Measurements from ENCODE around the gene RFNG. TPM values are rescaled to one million over a fixed set of nuclear protein-coding genes. Genes with fewer than 3 reads are reported as not detected.

RFNG gene
- polyA plus RNA-seq, 2 of the 4 experiments (the other 2 are of a cell fraction) = 8.4 to 25.7 TPM

DNA sequence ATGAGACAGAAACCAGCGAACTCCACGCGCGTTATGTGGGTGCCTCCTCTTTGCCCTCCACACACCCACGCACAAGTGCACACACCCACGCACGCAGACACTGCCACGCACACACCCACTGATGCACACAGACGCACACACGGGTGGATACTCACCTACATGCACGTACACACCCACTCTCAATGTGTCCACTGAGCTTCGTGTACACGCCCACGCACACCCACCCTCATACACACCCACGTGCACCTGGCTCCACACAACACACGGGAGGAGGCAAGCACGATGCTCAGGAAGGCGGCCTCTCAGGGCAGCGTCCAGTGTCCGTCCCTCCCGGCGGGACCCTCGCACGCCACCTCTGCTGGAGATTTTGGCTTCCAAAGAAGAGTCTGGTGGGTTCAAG lies 4.2 kb downstream of the RFNG start:
- POLR2A ChIA-PET = no interaction called here
- CTCF ChIA-PET = interaction anchor here (0.8 to 4.1 kb wide), 6 partner anchors 9 to 88 kb away, joined by 3 to 31 read pairs (median 5); partner anchors contain the start of gene DCXR
- Histone ChIP-seq H3K4me1 (peaks cover 7% of the 10 kb centered on the region; the same call in 1 of the 3 replicates), H3K4me2 (no peak overlapping the region), H3K4me3 (no peak overlapping the region), H3K27ac (no peak overlapping the region), H3K9me3 (no peaks in the 10 kb centered on the region)
- TF ChIP-seq RAD21 (conservative IDR thresholded peaks at IDR 0.05 in 1 of 2, IDR thresholded peaks at IDR 0.05 in 1 of 2) = no peak
- no peak for TF ChIP-seq JUN (IDR thresholded peaks at IDR 0.05)
- no peak for TF ChIP-seq SREBF2 (IDR thresholded peaks at IDR 0.05)
- no peak for TF ChIP-seq KDM1A (IDR thresholded peaks at IDR 0.05; ENCODE audit: low read depth)
- no peak for TF ChIP-seq NR3C1 (IDR thresholded peaks at IDR 0.05)
- no peak for TF ChIP-seq CBX8 (IDR thresholded peaks at IDR 0.05)
- no peak for TF ChIP-seq CEBPB (IDR thresholded peaks at IDR 0.05)
- TF ChIP-seq, protein P1, sequence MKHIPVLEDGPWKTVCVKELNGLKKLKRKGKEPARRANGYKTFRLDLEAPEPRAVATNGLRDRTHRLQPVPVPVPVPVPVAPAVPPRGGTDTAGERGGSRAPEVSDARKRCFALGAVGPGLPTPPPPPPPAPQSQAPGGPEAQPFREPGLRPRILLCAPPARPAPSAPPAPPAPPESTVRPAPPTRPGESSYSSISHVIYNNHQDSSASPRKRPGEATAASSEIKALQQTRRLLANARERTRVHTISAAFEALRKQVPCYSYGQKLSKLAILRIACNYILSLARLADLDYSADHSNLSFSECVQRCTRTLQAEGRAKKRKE (CRISPR knock-in tag; IDR thresholded peaks at IDR 0.05; ENCODE audit: low read depth) = no peak
- no peak for TF ChIP-seq ZC3H11A (IDR thresholded peaks at IDR 0.05)
- no peak for TF ChIP-seq EHF (CRISPR knock-in tag; IDR thresholded peaks at IDR 0.05)
- no peak for TF ChIP-seq ESRRA (IDR thresholded peaks at IDR 0.05; ENCODE audit: borderline replicate concordance, low read length)
- TF ChIP-seq, protein P2, sequence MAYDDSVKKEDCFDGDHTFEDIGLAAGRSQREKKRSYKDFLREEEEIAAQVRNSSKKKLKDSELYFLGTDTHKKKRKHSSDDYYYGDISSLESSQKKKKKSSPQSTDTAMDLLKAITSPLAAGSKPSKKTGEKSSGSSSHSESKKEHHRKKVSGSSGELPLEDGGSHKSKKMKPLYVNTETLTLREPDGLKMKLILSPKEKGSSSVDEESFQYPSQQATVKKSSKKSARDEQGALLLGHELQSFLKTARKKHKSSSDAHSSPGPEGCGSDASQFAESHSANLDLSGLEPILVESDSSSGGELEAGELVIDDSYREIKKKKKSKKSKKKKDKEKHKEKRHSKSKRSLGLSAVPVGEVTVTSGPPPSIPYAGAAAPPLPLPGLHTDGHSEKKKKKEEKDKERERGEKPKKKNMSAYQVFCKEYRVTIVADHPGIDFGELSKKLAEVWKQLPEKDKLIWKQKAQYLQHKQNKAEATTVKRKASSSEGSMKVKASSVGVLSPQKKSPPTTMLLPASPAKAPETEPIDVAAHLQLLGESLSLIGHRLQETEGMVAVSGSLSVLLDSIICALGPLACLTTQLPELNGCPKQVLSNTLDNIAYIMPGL (CRISPR knock-in tag; IDR thresholded peaks at IDR 0.05; ENCODE audit: borderline replicate concordance) = no peak
- TF ChIP-seq KDM5A (IDR thresholded peaks at IDR 0.05) = no peak
- TF ChIP-seq FOSB (CRISPR knock-in tag; IDR thresholded peaks at IDR 0.05) = no peak
- FAIRE-seq (no peak), DNase-seq (ENCODE audit: low read depth in 1 of 2, low spot score in 1 of 2) (no peak), ATAC-seq (no peak)
- WGBS (ENCODE audit: missing lambda C conversion rate) = 90% methylated on average over 24 of the region's 24 CpGs

DNA sequence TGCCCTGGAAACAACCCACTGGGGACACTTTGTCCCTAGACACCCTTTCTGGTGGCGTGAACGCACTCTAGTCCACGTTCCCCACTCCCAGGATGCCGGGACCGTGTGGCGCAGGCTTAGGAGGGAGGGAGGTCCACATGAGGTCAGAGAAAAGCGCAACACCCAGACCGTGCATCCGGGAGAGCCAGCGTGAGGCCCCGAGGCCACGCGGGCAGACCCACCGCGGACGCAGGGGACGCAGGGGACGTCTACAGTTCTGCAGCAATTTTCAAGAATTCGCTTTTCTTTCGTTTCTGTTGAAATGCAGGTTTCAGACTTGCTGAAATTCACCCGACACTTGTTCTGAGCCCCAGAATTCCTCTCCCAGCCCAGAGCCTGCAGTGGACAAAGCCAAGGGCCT lies 4.7 kb downstream of the RFNG start:
- FAIRE-seq (no peak), ATAC-seq (no peak), DNase-seq (ENCODE audit: low read depth in 1 of 2, low spot score in 1 of 2) (no peak)
- CTCF ChIA-PET = interaction anchor here (1.2 to 5.2 kb wide), 3 partner anchors 9 to 87 kb away, joined by 4 to 32 read pairs (median 6); partner anchors contain the start of genes DCXR and RAC3
- Histone ChIP-seq H3K27ac (no peak overlapping the region), H3K4me3 (no peak overlapping the region), H3K9me3 (no peaks in the 10 kb centered on the region), H3K4me2 (no peak overlapping the region), H3K4me1 (peaks cover 7% of the 10 kb centered on the region; the same call in 1 of the 3 replicates)
- 92% methylated on average over 21 of the region's 21 CpGs for WGBS (ENCODE audit: missing lambda C conversion rate)
- POLR2A ChIA-PET = no interaction called here
- TF ChIP-seq CHD2 (IDR thresholded peaks at IDR 0.05; ENCODE audit: low read length, partially characterized antibody) = no peak
- no peak for TF ChIP-seq FOSL2 (IDR thresholded peaks at IDR 0.05)
- TF ChIP-seq FOSL2 (CRISPR knock-in tag; IDR thresholded peaks at IDR 0.05) = no peak

DNA sequence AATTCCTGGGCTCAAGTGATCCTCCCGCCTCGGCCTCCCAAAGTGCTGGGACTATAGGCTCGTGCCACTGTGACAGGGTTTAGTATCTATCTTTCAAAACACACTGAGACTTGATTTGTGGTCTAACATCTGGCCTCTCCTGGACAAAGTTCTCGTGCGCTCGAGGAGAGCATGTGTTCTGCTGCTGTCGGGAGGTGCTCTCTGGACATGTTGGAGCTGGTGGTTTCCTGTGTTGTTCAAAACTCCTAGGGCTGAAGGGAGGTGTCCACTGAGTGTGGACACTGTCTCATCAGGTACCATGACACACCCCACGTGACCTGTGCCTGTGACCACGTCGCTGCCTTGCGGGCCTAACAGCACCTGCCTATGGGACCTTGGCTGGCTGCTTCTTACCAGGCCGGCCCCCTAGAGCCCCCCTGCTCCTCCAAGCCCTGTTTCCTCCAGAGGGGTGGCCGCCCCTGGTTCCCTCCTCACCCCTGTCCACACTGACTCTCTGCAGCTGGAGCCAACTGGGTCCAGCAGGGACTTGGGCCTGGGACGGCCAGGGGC lies 5.6 kb downstream of the RFNG start:
- Histone ChIP-seq H3K4me1 (peaks cover 7% of the 10 kb centered on the region; the same call in 1 of the 3 replicates), H3K4me2 (no peak overlapping the region), H3K9me3 (no peaks in the 10 kb centered on the region), H3K27ac (no peak overlapping the region), H3K4me3 (no peak overlapping the region)
- ChIA-PET CTCF (interaction anchor here (1.9 to 5.2 kb wide), 2 partner anchors 8 to 16 kb away, joined by 6 to 32 read pairs; partner anchors contain the start of genes DCXR and RAC3), POLR2A (no interaction called here)
- DNase-seq (ENCODE audit: low read depth in 1 of 2, low spot score in 1 of 2) (no peak), FAIRE-seq (no peak), ATAC-seq (no peak)
- 85% methylated on average over 13 of the region's 14 CpGs for WGBS (ENCODE audit: missing lambda C conversion rate)
- TF ChIP-seq, protein P3, sequence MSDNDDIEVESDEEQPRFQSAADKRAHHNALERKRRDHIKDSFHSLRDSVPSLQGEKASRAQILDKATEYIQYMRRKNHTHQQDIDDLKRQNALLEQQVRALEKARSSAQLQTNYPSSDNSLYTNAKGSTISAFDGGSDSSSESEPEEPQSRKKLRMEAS (IDR thresholded peaks at IDR 0.05) = no peak
- TF ChIP-seq ESRRA (IDR thresholded peaks at IDR 0.05; ENCODE audit: borderline replicate concordance, low read length) = no peak
- TF ChIP-seq RCOR1 (IDR thresholded peaks at IDR 0.05; ENCODE audit: low read depth, low read length) = no peak
- TF ChIP-seq, protein P4, sequence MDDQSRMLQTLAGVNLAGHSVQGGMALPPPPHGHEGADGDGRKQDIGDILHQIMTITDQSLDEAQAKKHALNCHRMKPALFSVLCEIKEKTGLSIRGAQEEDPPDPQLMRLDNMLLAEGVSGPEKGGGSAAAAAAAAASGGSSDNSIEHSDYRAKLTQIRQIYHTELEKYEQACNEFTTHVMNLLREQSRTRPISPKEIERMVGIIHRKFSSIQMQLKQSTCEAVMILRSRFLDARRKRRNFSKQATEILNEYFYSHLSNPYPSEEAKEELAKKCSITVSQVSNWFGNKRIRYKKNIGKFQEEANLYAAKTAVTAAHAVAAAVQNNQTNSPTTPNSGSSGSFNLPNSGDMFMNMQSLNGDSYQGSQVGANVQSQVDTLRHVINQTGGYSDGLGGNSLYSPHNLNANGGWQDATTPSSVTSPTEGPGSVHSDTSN (IDR thresholded peaks at IDR 0.05) = no peak
- no peak for TF ChIP-seq ZFP36 (IDR thresholded peaks at IDR 0.05; ENCODE audit: borderline replicate concordance, partially characterized antibody)
- TF ChIP-seq BHLHE40 (IDR thresholded peaks at IDR 0.05; ENCODE audit: low read depth, low read length) = no peak
- no peak for TF ChIP-seq CBX8 (IDR thresholded peaks at IDR 0.05)
- TF ChIP-seq NFE2L2 (conservative IDR thresholded peaks at IDR 0.05; ENCODE audit: low read length) = no peak
- no peak for TF ChIP-seq HOXB5 (CRISPR knock-in tag; IDR thresholded peaks at IDR 0.05)
- no peak for TF ChIP-seq HOXA7 (CRISPR knock-in tag; IDR thresholded peaks at IDR 0.05)
- no peak for TF ChIP-seq POLR2AphosphoS2 (conservative IDR thresholded peaks at IDR 0.05; ENCODE audit: low read length)
- no peak for TF ChIP-seq FOSB (CRISPR knock-in tag; IDR thresholded peaks at IDR 0.05)

All from A549 (cell line).